BLaER1 treated with 17β-estradiol and CSF1 and Interleukin-3, amounts not matched to agents 10 nM and 100 nM (cell line): ENCODE measurements around the gene PES1.

Experiments
- H3K27ac ChIP-seq, 11 experiments: shearing (Covaris generic); formaldehyde crosslinking; 2 replicates each; pipeline ENCODE4 v1.8.1; 2022
- H3K27me3 ChIP-seq, 11 experiments: shearing (Covaris generic); formaldehyde crosslinking; 2 replicates each; pipeline ENCODE4 v1.8.1; 2022
- H3K36me3 ChIP-seq, 11 experiments: shearing (Covaris generic); formaldehyde crosslinking; 2 replicates each; pipeline ENCODE4 v1.8.1; 2022
- H3K4me1 ChIP-seq, 10 experiments: shearing (Covaris generic); formaldehyde crosslinking; 2 replicates each; pipeline ENCODE4 v1.8.1; 2022
- H3K4me2 ChIP-seq, 11 experiments: shearing (Covaris generic); formaldehyde crosslinking; 2 replicates each; pipeline ENCODE4 v1.8.1; 2022
- H3K4me3 ChIP-seq, 10 experiments: shearing (Covaris generic); formaldehyde crosslinking; 2 replicates each; pipeline ENCODE4 v1.8.1; 2022
- H3K9ac ChIP-seq, 11 experiments: shearing (Covaris generic); formaldehyde crosslinking; 2 replicates each; pipeline ENCODE4 v1.8.1; 2022
- H3K9me3 ChIP-seq, 11 experiments: shearing (Covaris generic); formaldehyde crosslinking; replicated peaks in 1 of 11; 2 replicates each; pipeline ENCODE4 v1.8.1; 2022
- H4K20me1 ChIP-seq, 11 experiments: shearing (Covaris generic); formaldehyde crosslinking; 2 replicates each; pipeline ENCODE4 v1.8.1; 2022
- Cebpa-rat ChIP-seq, 11 experiments: shearing (Covaris generic); IDR thresholded peaks; 2 replicates each; pipeline ENCODE4 v1.8.1; 2022

PES1 gene

GRCh38 chr22:30539368-30539767 is 52.3 kb downstream of the PES1 start:
- H3K9me3 ChIP-seq, result no peaks in the 10 kb centered on the region
- H3K4me2 ChIP-seq, result no peak overlapping the region
- no peaks in the 10 kb centered on the region for H3K27me3 ChIP-seq
- no peak overlapping the region for H3K27ac ChIP-seq
- no peak overlapping the region for H3K4me3 ChIP-seq
- H3K9ac ChIP-seq, result no peak overlapping the region
- H3K4me1 ChIP-seq, result peaks cover 0 to 5% (median 0%) of the 10 kb centered on the region in 10 experiments; a peak in 2 of 20 replicates
- H4K20me1 ChIP-seq, result no peaks in the 10 kb centered on the region
- no peak for TF ChIP-seq Cebpa-rat (IDR thresholded peaks at IDR 0.05)
- H3K36me3 ChIP-seq, result no peaks in the 10 kb centered on the region

DNA sequence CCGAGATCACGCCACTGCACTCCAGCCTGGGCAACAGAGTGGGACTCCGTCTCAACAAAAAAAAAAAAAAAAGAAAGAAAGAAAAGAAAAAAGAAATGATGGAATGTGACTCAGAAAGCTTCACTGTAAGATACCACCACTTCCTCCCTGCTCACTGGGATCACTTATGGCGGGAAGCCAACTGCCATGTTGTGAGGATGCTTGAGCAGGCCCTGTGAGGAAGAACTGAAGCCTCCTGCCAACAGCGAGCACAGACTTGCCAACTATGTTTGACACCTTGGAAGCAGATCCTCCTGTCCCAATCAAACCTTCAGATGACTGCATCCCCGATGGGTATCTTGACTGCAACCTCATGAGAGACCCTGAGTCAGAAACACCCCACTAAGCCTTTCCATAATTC is 53.4 kb downstream of the PES1 start:
- H3K27me3 ChIP-seq, result no peaks in the 10 kb centered on the region
- H3K9ac ChIP-seq, result no peak overlapping the region
- no peak overlapping the region for H3K4me3 ChIP-seq
- H3K27ac ChIP-seq, result no peak overlapping the region
- H3K9me3 ChIP-seq, result no peaks in the 10 kb centered on the region
- no peaks in the 10 kb centered on the region for H3K36me3 ChIP-seq
- H4K20me1 ChIP-seq, result no peaks in the 10 kb centered on the region
- TF ChIP-seq Cebpa-rat (IDR thresholded peaks at IDR 0.05), result no peak
- H3K4me1 ChIP-seq, result peaks cover 0 to 5% (median 0%) of the 10 kb centered on the region in 10 experiments; a peak in 2 of 20 replicates
- no peak overlapping the region for H3K4me2 ChIP-seq

GRCh38 chr22:30537083-30537731 is 54.5 kb downstream of the PES1 start:
- Histone ChIP-seq H3K4me3 (no peak overlapping the region), H3K9me3 (no peaks in the 10 kb centered on the region), H3K36me3 (no peaks in the 10 kb centered on the region), H3K27me3 (no peaks in the 10 kb centered on the region), H4K20me1 (no peaks in the 10 kb centered on the region), H3K4me1 (peaks cover 0 to 10% (median 0%) of the 10 kb centered on the region in 10 experiments; a peak in 6 of 20 replicates), H3K27ac (no peak overlapping the region), H3K4me2 (no peak overlapping the region), H3K9ac (no peak overlapping the region)
- no peak for TF ChIP-seq Cebpa-rat (IDR thresholded peaks at IDR 0.05)

DNA sequence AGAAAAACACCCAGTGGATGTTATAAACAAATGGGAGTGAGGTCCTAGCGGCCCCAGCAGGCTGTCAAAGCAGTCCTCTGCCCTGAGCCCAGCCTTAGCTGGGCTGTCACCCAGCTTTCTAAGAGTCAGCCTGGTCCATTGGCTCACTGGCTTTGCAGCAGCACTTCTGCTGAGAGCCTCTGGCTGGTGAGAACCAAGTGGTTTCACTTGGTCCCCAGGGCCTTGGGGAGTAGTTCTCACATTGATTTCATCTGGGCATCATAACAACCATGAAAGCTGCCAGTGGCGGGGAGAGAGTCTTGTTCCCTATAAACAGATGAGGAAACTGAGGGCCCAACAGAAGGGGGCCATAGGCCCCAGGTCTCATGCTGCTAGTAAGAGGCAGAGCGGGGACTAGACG is 56.5 kb downstream of the PES1 start:
- H3K27ac ChIP-seq, result no peak overlapping the region
- no peaks in the 10 kb centered on the region for H3K36me3 ChIP-seq
- H4K20me1 ChIP-seq, result 0 out of 22 replicates have a peak, but pooled peaks cover 0 to 4% (median 0%) of the 10 kb centered on the region in 11 experiments
- TF ChIP-seq Cebpa-rat (IDR thresholded peaks at IDR 0.05), result no peak
- H3K4me2 ChIP-seq, result no peak overlapping the region
- peaks cover 0 to 10% (median 0%) of the 10 kb centered on the region in 10 experiments; a peak in 6 of 20 replicates for H3K4me1 ChIP-seq
- no peak overlapping the region for H3K4me3 ChIP-seq
- no peak overlapping the region for H3K9ac ChIP-seq
- no peaks in the 10 kb centered on the region for H3K9me3 ChIP-seq
- H3K27me3 ChIP-seq, result no peaks in the 10 kb centered on the region

DNA sequence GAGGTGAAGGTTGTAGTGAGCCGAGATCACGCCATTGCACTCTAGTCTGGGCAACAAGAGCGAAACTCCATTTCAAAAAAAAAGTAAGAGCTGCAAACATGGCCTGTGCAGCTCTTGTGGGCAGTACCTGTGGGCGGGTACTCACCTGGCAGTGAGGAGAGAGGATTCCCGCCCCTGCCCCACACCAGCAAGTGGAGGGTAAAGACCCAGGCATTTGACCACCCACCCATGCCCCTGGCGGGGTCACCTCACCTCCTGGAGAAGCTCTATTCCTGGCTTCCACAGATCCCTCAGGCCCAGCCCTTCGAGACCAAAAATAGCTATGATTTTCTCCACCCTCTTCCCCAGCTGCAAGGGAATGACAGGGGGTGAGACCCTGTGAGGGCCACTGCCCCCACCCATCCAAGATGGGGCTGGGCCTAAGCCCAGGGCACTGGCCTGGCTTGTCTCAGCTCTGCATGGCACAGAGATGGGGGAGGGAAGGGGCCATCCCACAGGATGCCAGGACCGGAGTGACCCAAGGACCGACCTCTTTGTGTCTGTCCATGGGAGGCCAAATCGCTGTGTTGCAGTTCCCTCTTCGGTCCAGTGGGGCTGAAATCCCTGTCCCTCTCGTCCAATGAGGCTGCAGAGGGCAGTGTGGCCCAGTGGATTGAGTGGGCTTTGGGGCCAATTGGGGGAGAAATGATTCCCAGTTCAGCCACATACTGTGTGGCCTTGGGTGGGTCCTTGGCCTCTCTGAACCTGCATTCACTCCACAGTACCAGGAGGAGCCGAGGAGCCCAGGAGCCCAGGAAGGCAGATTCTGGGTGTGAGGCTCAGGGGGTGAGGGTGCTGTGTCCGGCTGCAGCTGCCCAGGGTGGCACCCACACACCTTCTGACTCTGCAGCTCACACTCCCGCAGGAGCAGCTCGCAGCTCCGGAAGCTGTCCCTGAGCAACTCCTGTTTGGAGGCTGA is 59.8 kb downstream of the PES1 start:
- Histone ChIP-seq H3K4me3 (no peak overlapping the region), H3K9ac (no peak overlapping the region), H3K36me3 (no peaks in the 10 kb centered on the region), H3K27ac (no peak overlapping the region), H3K27me3 (no peaks in the 10 kb centered on the region), H3K4me1 (peaks cover 0 to 10% (median 0%) of the 10 kb centered on the region in 10 experiments; a peak in 6 of 20 replicates), H3K4me2 (no peak overlapping the region), H3K9me3 (no peaks in the 10 kb centered on the region), H4K20me1 (0 out of 22 replicates have a peak, but pooled peaks cover 0 to 4% (median 0%) of the 10 kb centered on the region in 11 experiments)
- no peak for TF ChIP-seq Cebpa-rat (IDR thresholded peaks at IDR 0.05)

GRCh38 chr22:30526656-30527055 is 65.1 kb downstream of the PES1 start:
- no peaks in the 10 kb centered on the region for H3K36me3 ChIP-seq

More at GRCh38 chr22:30526656-30527055, 65.1 kb downstream of the PES1 start:
- no peaks in the 10 kb centered on the region for H3K27me3 ChIP-seq
- H3K4me1 ChIP-seq, result peaks cover 12 to 23% (median 19%) of the 10 kb centered on the region in 10 experiments; a peak in 19 of 20 replicates
- no peak overlapping the region for H3K4me2 ChIP-seq
- H3K4me3 ChIP-seq, result no peak overlapping the region
- H3K9ac ChIP-seq, result no peak overlapping the region
- H3K9me3 ChIP-seq, result peaks cover 0 to 14% (median 0%) of the 10 kb centered on the region in 11 experiments; a peak in 3 of 22 replicates
- TF ChIP-seq Cebpa-rat (IDR thresholded peaks at IDR 0.05), result no peak
- H4K20me1 ChIP-seq, result no peaks in the 10 kb centered on the region
- no peak overlapping the region for H3K27ac ChIP-seq
